Measurements from ENCODE around the gene SRGAP2B.
"Not testable (repeated sequence)": the region's sequence is repeated elsewhere in the genome, so short reads cannot be mapped to it uniquely, and the experiment has no call there.

SRGAP2B gene

GRCh38 chr1:144990611-144991010, 104.5 kb downstream of the SRGAP2B start:
- not testable (repeated sequence) for DNase-seq

DNA sequence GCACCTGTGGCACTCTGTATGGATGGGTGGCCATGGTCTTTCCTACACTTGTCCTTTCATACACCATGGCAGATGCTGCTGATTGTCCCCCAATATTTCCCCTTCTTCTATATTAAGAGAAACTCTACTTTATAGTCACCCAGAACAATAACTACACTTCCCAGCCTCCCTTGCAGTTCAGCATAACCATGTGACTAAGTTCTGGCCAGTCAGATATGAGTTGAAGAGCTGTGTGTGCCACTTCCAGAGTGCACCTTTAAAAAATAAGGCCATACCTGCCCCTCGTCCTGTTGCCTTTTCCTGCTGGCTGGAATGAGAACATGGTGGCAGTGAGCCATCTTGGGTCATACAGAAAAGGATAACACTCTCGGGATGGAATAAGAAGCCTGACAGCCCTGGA, 108.0 kb downstream of the SRGAP2B start:
- not testable (repeated sequence) for DNase-seq

DNA sequence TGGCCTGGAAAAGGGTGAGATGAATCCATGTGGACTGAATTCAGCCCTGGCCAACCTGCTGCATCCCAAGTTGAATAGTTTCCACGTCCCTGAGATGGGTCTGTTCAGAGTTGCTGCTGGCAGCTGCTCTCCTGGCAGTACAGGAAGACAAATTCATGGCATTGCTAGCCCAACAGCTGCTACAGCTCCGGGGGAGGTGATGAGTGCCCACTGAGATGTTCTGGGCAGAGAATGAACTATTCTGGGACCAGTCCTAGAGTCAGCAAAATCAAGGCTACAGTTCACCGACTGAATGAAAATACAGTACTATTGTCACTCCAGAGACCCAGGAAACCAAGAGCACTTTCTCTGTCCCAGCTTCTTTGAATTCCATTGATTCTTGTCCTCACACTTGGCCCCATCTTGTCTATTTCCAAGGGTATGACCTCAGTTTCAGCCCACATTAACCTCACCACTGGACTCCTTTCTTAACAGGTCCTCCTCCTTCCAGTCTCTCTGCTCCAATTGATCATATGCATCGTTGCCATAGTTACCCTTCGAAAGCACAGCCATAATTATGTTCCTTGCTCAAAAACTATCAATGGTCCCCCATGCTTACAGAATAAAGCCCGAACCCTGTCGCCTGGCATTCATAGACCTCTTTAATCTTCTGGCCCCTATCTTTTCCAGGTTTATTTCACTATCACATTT, 108.8 kb downstream of the SRGAP2B start:
- not testable (repeated sequence) for DNase-seq

DNA sequence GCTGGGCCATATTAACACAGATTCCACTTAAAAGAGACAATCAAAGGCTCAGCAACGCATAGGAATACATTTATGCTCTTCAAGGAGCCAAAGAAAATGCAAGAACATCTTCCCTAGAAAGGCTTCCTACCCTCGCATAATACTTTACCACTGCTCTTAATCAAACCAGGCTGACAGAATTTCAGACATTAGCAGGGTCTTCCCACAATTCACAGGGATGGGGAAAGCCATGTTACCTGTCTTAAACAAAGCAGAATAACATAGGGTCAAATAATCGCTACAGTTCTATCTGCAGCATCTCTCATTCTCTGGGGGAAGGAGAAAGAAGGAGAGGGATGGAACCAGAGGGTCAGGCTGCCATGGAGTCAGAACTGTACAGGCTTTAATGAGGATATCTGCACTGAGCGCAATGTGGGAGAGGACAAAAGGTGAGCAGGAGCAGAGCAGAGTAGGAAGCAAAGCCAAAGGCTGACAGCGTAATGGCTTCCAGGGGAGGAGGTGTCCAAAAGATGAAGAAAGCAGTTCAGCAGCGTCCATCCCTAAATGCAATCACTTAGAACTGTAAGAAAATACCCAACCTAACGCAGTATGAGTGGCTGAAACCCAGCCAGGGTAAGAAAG, 109.5 kb downstream of the SRGAP2B start:
- not testable (repeated sequence) for DNase-seq

DNA sequence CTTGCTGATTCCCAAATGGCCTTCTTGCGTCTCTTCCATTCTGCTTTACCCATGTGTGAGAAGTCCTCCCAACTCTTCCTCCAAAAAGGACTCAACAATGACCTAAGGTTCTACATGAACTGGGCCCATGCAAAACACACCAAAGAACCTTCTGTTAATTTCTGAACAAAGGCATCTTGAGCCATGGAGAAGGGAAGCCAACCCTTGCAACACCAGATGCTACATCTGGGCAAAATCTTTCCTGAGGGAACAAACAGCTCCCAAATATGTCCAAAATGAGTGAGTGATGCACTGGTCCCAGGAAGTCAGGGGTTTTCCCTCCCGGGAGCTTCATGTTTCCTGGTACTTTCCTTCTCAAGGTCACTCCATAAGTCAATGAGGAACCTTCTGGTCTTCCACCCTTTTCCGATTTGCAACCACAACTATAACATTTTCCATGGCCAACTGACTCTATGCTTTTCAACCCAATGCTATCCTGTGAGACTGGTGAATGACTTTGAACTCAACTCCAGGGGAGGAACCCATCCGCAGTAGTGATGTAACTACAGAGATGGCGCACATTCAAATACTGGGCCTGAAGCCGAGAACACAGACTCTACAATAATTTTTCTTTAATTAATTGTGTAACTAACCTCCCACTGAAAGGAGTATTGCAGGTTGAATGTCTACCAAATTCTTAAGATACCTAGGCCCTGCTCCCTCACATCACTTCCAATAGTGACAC, 112.2 kb downstream of the SRGAP2B start:
- not testable (repeated sequence) for DNase-seq

- DNase-seq: not testable (repeated sequence)
Observed at GRCh38 chr1:144981157-144981556, 114.0 kb downstream of the SRGAP2B start.

GRCh38 chr1:144979960-144980595, 115.0 kb downstream of the SRGAP2B start:
- DNase-seq: not testable (repeated sequence)

- DNase-seq: not testable (repeated sequence)
Observed at GRCh38 chr1:144977856-144978255, 117.3 kb downstream of the SRGAP2B start.

DNA sequence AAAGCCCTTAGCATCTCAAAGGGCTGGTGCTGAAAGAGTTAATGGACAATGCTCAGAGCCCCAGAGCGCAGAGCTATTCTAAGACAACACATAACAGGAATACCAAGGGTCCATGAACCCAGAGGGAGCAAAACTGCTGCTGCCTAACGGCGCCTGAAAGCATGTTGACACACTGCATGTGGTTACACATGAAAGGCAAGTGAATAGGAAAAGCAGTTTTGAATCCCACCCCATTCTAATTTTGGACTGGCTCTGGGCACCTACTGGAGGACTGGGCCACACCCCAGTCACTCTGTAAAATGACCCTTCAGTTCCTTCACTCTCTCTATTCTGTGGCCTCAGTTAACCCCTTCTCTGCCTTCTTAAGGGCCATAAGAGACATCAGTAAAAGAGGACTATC, 123.2 kb downstream of the SRGAP2B start:
- DNase-seq: not testable (repeated sequence)

- DNase-seq: not testable (repeated sequence)
Observed at GRCh38 chr1:144966488-144966887, 128.6 kb downstream of the SRGAP2B start.

GRCh38 chr1:144964765-144965164, 130.4 kb downstream of the SRGAP2B start:
- not testable (repeated sequence) for DNase-seq

DNA sequence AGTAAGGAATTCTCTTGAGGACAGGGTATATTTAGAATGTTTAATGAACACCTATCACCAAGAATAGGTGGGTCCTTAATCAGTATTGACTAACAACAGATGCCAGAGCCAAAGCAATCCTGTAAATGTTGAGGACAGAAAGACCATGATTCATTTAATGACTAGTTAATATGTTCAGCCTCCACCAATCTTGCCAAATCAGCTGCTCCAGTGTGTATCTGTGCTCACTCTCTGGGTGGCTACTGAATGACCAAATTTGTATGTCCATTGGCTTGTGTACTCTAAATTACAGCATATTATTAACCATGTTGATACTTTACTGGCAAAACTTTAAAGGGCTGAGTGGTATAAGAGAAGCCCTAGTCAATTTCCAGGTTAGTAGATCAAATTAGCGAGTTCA, 130.9 kb downstream of the SRGAP2B start:
- not testable (repeated sequence) for DNase-seq

DNA sequence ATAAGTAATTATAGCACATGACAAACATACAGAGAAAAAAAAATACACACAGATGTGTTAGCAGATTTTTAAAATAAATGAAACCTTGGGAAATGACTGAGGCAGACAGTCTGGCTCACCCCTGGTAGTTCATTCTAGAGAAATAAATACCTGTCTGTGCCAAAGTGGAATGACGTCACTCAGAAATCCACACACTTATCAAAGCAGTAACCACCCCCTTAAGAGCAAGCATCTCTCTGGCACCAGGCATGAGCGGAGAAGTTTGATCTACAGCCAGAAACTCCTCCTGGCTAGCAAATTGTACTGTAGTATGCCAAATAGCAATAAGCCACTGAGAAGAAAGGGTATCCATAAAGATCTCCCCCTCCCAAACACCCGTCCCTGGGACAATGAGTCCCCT, 131.6 kb downstream of the SRGAP2B start:
- DNase-seq: not testable (repeated sequence)

DNA sequence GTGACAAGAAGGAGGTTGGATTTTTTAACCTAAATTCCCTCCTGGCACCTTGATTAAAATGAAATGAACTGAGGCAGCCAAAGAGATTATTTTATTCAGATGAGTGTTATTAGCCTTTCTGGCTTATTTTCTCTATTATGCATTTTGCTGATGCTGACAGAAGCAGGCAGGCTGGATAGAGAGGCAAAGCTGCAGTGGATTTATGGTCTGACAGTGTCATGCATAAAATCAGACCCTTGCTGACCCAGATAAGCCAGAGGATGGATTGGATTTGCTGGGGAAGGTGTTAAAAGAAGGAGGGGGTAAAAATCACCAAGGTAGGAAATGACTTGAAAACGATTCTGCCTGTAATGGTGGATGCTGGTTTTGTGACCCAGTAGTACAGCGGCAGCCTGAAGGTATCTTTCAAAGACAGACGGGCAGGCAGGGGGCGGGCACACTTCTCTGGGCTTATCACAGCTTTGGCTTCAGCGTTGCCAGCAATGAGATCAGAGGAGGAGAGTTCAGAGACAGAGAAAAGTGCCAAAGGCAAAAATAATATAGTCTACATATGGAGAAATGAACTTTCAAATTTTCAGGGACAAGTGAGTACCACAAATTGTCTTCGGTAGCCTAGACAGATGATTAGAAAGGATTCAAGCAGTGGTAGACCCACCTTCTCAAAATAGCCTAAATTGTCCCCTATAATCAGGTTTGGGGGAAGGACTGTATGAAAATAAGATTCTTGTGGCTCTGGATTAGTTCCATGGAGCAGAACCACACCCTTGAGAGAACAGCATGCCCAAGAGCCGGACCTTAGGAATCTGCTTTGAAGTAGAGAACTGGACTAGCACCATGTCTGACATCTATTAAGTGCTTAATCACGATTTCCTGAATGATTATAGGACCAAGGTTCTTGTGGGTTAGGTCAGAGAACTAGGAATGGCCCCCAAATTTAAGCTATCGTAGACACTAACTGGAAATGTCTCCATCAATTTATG, 133.2 kb downstream of the SRGAP2B start:
- not testable (repeated sequence) for DNase-seq

DNA sequence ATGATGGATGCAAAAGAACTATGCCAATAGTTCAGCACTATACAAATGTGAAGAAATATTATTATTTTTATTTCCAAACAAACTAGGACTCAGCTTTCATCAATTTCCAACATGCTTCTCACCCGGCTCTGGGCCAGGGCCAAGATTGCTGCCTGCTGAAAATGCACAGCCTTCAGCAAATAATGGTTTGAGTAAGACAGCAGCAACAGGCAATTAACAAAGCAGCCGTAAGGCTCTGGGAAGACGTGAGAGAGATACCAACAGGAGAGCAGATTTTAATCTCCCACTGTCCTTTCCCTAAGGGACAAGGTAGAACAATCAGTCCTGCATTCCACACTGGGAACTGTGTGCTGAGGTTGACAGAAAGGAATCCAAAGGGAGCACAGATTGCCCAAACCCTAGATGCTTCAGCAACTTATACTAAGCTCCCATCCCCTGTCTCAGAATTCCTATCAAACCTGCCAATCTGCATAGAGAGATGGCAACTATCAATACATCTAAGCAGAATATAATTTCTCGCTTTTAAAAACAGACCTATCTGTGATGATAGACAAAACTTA, 134.1 kb downstream of the SRGAP2B start:
- DNase-seq: not testable (repeated sequence)

- DNase-seq: not testable (repeated sequence)
Observed at GRCh38 chr1:144948390-144948789, 146.7 kb downstream of the SRGAP2B start.

GRCh38 chr1:144947495-144947894, 147.6 kb downstream of the SRGAP2B start:
- not testable (repeated sequence) for DNase-seq

DNA sequence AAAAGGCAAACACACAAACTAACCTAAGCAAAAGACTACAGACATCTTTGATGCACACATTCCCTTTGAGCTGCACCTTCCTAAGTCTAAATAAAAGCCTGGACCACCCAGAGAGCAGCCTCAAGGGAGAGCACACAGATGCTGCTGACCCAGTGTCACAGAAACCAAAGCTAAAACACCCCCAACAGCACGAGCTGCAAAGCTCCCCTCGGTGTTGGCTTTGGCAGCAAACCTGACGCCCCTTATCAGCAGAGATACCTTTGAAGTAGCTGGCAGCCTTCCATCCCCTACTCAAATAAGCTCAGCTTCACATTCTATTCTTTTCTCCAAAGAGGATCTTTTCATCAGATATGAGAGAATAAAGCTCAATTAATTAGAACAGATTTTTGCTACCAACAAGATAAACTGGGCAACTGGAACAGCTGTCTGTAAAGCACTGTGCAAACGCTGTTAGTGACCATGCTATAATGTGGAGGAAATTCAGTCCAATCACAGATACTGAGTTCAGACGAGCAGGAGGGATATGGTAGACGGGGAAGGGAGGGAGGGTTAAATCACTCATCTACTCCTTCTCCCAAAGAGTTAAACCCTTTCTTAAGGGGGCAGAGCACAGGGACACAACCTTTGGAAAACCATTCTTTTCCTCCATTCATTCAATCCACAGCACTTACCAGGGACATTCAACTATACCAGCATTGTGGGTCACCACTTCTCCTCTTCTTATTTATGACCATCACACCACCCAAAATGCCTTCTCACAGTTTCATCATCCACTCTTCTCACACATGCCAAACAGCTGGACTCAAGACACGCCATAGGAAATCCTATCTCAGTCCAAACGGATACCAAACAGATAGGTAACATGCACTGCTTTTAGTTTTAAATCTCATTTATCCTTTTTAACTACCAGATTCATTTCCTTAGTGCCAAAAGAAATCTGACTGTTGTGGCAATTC, 148.3 kb downstream of the SRGAP2B start:
- not testable (repeated sequence) for DNase-seq

DNA sequence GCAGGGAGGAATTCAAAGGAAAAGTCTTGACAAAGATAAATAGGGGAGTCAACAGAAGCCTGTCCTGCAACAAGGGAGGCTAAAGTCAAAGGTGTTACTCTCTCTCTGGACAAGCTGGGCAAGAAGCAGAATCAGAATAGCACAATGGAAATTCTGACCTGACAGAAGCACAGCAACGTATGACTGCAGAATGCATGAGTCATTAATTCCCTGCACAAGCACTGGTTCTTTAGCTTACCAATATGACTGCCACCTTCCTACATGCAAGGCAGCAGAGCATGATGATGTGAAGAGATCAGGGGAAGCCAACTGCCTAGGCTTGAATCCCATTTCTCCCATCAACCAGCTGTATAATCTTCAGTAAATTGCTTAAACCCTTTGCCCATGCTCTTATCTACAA, 153.4 kb downstream of the SRGAP2B start:
- DNase-seq: peak; percentile 38

DNA sequence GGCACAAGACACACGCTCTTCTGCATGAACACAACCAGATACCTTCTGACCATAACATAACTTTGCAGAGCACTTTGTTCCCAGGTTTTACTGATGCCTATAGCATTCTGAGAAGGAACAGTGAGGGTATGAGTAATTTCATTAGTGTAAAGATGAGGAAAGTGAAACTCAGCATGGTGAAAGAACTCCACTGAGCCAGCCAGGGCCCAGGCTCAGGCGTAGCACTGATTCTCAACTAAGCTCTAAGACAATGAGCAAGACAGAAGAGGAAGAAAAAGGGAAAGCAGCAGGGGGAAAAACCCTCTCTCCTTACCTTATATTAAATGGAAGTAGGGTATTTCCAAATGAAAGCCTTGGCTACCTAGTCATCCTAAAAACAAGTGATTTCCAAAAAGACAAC, 155.1 kb downstream of the SRGAP2B start:
- DNase-seq: not testable (repeated sequence)

All from activated CD4-positive, alpha-beta T cell treated with anti-CD3 and anti-CD28 coated beads, Interleukin-10, Interleukin-2, amounts not matched to agents 100 ng/mL and 50 ng/mL, durations not matched to agents 16 hours and 8 hours (primary cell).